GM18505 (cell line): ENCODE results near the gene ACP4.
"Not testable (repeated sequence)": the region's sequence is repeated elsewhere in the genome, so short reads cannot be mapped to it uniquely, and the experiment has no call there.

ENCODE experiments used
- ATAC-seq: cut with Tn5 transposase; IDR thresholded peaks from one replicate; pipeline ENCODE4 v1.9.1; 2021; ENCODE audit not compliant: unreplicated experiment
- POLR2A ChIP-seq: IDR thresholded peaks from 4 replicates; pipeline ENCODE4 v1.6.1; 2011; ENCODE audit warnings: borderline replicate concordance; ENCODE audit not compliant: insufficient read depth, insufficient read length; ENCODE audit errors: extremely low read depth

Gene ACP4

GRCh38 chr19:50790396-50790795 is at the start of gene ACP4:
Gene ACP4 (plus strand): TSS chr19:50790415. CDS start chr19:50790415, 0 bp downstream.
- ATAC-seq = no peak
- TF ChIP-seq POLR2A = no peak

DNA sequence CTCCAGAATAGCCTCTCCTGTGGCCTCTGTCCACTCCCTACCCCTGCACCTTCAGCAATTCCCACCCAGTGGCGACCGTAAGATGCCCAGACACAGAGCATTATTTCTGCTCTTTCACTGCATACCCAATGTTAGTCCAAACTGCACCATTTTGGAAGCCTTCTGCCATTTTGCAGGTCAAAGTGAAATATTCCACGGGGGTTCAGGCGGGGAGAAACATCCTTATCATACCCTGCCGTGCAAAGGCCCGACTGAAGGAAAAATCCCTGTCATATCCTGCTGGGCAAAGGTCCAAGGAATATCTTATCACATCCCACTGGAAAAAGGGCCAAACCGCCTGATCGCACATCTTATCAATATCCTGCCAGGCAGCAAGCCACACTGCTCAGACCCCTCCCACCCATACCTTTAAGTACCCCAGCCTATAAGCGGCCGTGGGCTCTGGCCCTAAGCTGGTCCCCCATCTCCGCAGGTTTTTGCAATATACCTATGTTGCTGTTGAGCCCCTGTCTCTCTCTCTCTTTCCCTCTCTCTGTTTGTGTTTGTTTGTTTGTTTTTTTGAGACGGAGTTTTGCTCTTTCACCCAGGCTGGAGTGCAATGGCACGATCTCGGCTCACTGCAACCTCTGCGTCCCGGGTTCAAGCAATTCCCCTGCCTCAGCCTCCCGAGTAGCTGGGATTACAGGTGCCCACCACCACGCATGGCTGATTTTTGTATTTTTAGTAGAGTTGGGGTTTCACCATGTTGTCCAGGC is 48.9 kb upstream of the ACP4 start:
- ATAC-seq = no peak
- no peak for TF ChIP-seq POLR2A

- ATAC-seq = no peak
- TF ChIP-seq POLR2A = no peak
Measured at GRCh38 chr19:50743537-50743936, 46.7 kb upstream of the ACP4 start.

GRCh38 chr19:50745221-50745620 is 45.0 kb upstream of the ACP4 start:
- no peak for TF ChIP-seq POLR2A
- no peak for ATAC-seq

GRCh38 chr19:50747141-50747540 is 43.1 kb upstream of the ACP4 start:
- ATAC-seq = not testable (repeated sequence)

GRCh38 chr19:50749490-50749889 is 40.7 kb upstream of the ACP4 start:
- no peak for TF ChIP-seq POLR2A
- ATAC-seq = no peak

- TF ChIP-seq POLR2A = no peak
Measured at GRCh38 chr19:50750010-50750409, 40.2 kb upstream of the ACP4 start.

DNA sequence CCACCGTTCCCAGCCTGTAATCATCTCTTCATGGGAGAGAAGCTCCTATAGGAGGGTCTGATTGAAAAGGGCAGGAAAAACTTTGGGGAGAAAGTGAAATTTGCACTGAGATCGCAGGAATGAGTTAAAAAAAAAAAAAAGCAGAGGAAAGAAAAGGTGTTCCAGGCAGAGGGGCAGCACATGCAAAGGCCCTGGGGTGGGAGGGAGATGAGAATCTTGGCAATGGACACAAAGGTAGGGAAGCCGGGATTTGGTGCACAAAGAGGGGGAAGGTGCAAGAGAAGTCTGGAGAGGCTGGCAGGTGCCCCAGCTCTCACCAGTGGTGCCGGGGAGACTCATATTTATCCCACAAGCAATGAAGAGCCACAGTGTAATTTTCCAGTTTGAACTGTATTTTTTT is 36.3 kb upstream of the ACP4 start:
- TF ChIP-seq POLR2A = no peak
- no peak for ATAC-seq

More at GRCh38 chr19:50750010-50750409, 40.2 kb upstream of the ACP4 start:
- ATAC-seq = no peak

- ATAC-seq = not testable (repeated sequence)
Measured at GRCh38 chr19:50756244-50756643, 34.0 kb upstream of the ACP4 start.

- ATAC-seq = not testable (repeated sequence)
Measured at GRCh38 chr19:50757624-50758023, 32.6 kb upstream of the ACP4 start.

DNA sequence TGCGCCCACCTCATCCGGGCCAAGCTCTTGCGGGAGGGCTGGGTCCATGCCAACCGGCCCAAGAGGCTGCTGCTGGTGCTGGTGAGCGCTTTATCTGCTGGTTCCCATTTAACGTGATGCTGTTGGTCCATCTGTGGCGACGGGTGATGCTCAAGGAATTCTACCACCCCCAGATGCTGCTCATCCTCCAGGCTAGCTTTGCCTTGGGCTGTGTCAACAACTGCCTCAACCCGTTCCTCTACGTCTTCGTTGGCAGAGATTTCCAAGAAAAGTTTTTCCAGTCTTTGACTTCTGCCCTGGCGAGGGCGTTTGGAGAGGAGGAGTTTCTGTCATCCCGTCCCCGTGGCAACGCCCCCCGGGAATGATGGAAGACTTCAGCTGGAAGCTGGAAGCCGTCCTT is 31.1 kb upstream of the ACP4 start:
- ATAC-seq = not testable (repeated sequence)

- ATAC-seq = no peak
- TF ChIP-seq POLR2A = no peak
Measured at GRCh38 chr19:50759886-50760285, 30.3 kb upstream of the ACP4 start.

DNA sequence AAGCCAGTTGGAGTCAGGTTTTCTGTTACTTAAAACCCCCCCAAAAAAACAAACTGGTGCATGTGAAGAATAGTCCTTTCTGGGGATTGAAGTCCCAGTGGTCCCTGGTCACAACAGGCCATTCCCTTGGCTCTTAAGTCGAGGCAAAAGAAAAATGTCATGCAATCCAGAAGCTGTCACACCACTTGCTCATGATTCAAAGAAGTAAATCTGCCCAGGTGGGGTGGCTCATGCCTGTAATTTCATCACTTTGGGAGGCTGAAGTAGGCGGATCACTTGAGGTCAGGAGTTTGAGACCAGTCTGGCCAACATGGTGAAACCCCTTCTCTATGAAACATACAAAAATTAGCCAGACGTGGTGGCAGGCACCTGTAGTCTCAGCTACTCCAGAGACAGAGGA is 28.7 kb upstream of the ACP4 start:
- not testable (repeated sequence) for ATAC-seq

GRCh38 chr19:50763521-50763920 is 26.7 kb upstream of the ACP4 start:
- ATAC-seq = not testable (repeated sequence)

DNA sequence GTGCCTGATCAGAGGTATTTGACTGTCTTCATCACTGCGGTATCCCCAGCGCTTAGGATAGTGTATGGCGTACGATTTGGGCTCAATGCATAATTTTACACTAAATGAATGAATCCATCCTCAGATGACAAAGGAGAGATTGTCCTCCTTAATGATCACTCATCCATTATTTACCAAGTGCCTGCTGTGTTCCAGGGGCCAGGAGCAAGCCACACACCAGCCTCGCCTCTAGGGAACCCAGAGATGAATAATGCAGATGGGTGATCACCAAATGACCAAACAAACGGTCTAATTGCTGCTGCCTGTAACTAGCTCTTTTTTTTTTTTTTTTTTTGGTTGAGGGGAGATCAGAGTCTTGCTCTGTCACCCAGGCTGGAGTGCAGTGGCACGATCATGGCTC is 25.8 kb upstream of the ACP4 start:
- no peak for TF ChIP-seq POLR2A
- no peak for ATAC-seq

- ATAC-seq = not testable (repeated sequence)
Measured at GRCh38 chr19:50766746-50767145, 23.5 kb upstream of the ACP4 start.

DNA sequence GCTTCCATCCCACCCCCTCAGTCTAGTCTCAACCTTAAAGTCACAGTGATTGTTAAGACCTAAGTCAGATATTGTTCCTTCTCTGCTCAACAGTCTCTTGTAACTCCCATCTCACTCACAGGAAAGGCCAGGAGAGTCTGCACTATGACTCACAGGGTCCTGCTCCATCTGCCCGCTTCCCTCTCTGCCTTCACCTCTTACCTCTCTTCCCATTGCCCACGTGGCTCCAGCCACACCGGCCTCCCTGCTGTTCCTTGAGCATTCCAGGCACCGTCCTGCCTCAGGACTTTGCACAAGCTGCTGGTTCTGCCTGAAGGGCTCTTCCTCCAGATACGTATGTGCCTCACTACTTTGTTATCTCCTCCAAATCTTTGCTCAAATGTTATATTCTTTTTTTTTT is 23.0 kb upstream of the ACP4 start:
- not testable (repeated sequence) for ATAC-seq
